Choroid plexus epithelial cell (primary cell): ENCODE data around the gene HCN2.
A peak's percentile ranks its signal among the peaks of the same experiment; 100 is the strongest.

Source experiments
- DNase-seq: peaks from one replicate; pipeline ENCODE4 v3.0.0-alpha.2; 2010; ENCODE audit warnings: low read depth
- H3K4me3 ChIP-seq: 2 replicates; pipeline ENCODE4 v1.5.1; 2011; ENCODE audit warnings: low read depth, mild to moderate bottlenecking, control low read depth, low read length, moderate library complexity
- CTCF ChIP-seq: conservative IDR thresholded peaks from 2 replicates; pipeline ENCODE4 v1.5.1; 2011; ENCODE audit warnings: low read depth, mild to moderate bottlenecking, control low read depth, inconsistent platforms, low read length, moderate library complexity

Gene HCN2

GRCh38 chr19:633068-633785 lies 43.5 kb downstream of the HCN2 start, which contains the start of gene POLRMT:
TSS of gene POLRMT (minus strand) at chr19:633537. CDS start at chr19:633512, 25 bp downstream.
- DNase-seq, result peak; percentile 99
- peak within 1 kb of the TSS; percentile 83 for H3K4me3 ChIP-seq
- no peak for TF ChIP-seq CTCF

- no peak for DNase-seq
- peak overlapping the region; percentile 83 for H3K4me3 ChIP-seq
- no peak for TF ChIP-seq CTCF
These were observed 44.3 kb downstream of the HCN2 start for GRCh38 chr19:633786-634639.

GRCh38 chr19:634975-635652 lies 45.4 kb downstream of the HCN2 start:
- DNase-seq, result no peak
- H3K4me3 ChIP-seq, result no peak overlapping the region
- TF ChIP-seq CTCF, result no peak

GRCh38 chr19:638906-639252 lies 49.2 kb downstream of the HCN2 start:
- TF ChIP-seq CTCF, result no peak
- no peak for DNase-seq
- peak overlapping the region; percentile 55 for H3K4me3 ChIP-seq

GRCh38 chr19:639253-640160 lies 49.8 kb downstream of the HCN2 start, which contains the start of gene FGF22:
TSS of gene FGF22 (plus strand) at chr19:639879. CDS start at chr19:639926, 47 bp downstream.
- no peak for TF ChIP-seq CTCF
- peak within 1 kb of the TSS; percentile 55 for H3K4me3 ChIP-seq

GRCh38 chr19:640161-640558 lies 50.5 kb downstream of the HCN2 start:
- H3K4me3 ChIP-seq, result peak overlapping the region; percentile 54
- TF ChIP-seq CTCF, result no peak
- DNase-seq, result no peak

More at GRCh38 chr19:639253-640160, 49.8 kb downstream of the HCN2 start, which contains the start of gene FGF22:
- peak; percentile 88 for DNase-seq
